Hippocampal formation (tissue), 2 donors: ENCODE data around the gene SIRPB1.
"Not testable (repeated sequence)": the region's sequence is repeated elsewhere in the genome, so short reads cannot be mapped to it uniquely, and the experiment has no call there.

Source experiments
- DNase-seq, 2 donors: peaks; one replicate each; lab custom pipeline; 2025; lab: John Stamatoyannopoulos, UW

Gene SIRPB1

DNA sequence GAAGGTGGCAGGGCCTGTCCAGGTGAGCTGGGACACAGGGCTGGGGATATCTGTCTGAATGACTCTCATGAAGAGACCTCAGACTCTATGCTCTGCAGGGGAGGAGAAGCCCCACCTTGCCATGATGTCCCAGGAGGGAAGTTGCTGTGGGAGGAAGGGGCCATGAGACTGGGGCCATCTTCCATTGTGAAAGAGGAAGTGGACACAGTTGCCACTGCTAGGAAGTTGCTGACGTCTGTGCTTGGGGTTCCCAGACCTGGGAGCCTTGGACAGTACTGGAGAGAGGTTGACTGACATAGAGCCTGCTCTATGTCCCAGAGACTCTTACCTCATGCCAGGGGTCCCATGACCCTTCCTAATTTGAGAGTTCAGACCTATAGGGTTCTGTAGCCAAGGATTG lies 24.5 kb downstream of the SIRPB1 start:
- peak in 1 of 2 donors; percentile 27 for DNase-seq

DNA sequence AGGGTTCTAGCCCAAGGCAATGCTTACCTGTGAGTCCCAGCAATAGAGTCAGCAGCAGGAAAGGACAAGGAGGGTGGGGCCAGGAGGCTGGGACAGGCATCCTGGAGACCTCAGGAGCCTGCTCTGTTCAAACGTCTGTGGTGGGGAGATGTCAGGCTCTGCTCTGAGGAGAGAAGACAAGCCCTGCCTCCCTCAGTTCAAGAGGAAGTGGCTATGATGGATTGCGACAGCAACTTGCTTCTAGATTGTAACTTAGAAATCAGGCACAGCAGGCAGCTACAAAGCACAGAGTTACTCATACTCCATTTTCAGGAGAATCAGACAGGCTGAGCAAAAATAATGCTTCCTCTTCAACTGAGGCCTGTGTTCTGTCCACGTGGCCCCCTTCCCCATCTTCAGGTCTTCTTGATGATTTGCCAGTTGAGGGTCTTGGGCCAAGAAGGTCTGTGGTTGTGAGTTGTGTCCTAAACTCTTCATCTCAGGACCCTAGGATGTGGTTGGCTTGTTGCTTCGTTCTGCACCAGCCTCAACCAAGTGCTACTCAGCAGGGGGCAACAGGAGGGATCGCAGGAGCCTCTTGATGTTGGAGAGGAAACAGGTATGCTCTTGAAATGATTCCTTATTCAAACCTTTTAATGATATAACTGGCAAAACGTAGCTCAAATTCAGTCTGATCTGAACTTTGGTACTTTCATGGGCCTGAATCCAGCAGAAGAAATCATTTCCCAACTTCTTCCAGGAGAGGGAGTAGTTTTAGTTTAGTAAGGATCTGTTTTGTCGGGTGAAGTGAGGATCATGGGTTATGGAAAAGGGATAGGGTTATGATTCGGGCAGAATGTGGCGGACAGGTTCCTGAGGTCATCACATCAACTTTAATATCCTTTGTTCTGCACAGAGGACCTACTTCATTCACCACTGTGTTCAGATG lies 31.0 kb downstream of the SIRPB1 start:
- DNase-seq: peak in 1 of 2 donors; percentile 42

DNA sequence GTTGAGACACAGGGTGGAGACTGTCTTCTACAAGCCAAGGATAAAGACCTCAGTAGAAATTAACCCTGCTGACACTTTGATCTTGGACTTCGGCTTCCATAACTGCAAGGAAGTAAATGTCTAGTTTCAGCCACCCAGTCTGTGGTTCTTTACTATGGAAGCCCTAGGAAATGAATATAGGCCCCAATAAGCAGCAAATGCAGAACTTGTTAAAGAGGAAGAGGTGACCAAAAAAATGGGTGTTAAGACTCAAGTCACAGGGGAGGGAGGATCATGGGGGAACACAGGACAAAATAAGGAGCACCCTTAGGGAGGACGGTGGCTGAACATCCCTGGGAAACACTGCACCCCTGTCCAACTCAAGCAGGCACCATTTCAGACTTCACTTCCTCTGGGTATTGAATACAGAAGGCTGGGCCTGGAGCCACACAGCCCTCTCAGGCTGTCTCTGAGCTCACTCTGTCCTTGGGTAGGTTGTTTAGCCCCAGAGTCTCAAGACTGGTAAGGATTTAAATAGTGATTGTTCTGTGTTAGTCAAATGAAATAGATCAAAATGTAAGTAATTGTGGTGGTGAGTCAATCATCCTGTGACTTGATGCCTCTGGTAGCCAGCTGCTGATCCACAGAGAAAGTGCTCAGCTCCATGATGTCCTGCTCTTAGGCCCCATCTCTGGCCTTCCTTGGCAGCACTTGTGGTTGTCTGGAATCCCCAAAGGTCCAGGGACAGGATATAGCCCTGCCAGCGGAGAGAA lies 31.9 kb downstream of the SIRPB1 start:
- no peak for DNase-seq

DNA sequence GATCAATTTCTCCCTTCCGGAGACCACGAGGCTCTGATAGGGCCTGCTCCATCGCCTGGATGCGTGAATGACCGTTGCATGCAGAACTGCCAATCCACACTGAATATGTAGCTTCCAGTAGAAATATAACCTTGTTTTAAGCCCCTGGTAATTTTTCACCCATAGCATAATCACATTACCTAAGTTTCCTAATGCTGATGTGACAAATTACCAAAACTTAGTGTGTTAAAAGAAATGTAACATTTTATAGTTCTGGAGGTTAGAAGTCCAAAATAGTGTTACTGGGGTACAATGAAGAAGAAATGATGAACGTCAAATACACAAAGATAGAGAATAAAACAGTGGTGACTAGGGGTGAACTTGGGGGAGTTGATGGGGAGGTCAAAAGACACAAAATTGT lies 40.3 kb downstream of the SIRPB1 start:
- DNase-seq: no peak

DNA sequence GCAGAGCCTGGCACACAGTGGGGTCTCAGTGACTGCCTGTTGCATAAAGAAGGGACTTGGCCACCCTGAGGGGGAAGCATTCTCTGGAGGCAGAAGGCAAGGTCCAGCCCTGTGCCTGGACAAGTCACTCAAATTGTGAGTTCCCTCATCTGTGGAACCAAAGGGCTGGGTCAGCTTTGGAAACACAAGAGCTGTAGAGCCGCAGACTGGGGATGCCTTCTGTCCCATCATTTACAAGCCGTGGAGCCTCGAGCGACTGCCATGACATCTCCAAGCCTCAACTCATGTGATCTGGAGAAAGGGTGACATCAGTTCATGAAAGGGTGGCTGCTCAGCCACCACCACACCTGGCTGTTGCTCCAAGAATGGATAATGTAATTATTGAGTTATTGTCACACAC lies 41.9 kb downstream of the SIRPB1 start:
- no peak for DNase-seq

DNA sequence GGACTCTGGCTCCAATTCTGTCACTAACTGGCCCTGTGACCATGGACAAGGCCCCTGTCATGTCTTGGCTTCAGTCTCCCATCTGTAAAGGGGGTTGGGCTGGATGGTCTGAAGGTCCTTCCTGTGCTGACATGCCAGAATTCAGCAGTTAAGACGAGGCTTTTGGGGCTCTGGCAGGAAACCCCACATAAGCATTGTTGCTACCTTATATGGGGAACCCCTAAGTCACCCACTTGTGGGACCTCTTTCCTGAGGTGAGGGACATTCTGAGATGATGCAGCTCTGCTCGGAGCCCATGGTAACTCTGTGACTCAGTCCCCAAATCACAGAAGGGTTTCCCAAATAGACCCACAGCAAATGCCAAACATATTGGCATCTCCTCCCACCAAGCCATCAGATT lies 42.5 kb downstream of the SIRPB1 start:
- DNase-seq: not testable (repeated sequence)

DNA sequence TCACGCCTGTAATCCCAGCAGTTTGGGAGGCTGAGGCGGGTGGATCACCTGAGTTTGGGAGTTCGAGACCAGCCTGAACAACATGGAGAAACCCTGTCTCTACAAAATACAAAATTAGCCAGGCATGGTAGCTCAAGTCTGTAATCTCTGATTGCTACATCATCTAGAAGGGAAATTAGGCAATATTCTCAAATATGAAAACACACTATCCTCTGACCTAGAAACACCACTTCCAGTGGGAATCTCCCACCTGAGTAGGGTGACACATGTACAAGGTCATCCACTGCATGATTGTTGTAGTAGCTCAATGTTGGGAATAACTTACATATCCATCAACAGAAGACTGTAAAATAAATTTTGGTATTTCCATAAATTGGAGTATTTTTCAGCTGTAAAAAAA lies 43.2 kb downstream of the SIRPB1 start:
- no peak for DNase-seq

DNA sequence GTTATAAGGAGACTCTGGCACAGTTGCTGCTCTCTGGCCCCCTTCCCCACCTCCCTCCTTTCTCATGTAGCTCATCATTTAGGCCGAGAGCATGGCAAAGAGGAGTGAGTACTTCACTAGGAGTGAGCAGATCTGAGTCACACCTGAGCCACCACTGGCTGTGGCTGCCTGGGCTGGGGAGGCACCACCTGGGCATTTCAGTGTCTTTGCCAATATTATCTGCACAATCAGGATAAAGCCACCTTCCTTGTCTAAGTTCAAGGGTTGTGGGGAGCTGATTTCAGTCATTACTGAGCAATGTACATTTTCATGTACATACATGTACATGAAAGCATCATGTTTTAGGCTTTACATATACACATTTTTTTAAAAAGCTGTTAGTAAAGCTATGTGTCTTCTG lies 43.8 kb downstream of the SIRPB1 start:
- not testable (repeated sequence) for DNase-seq

DNA sequence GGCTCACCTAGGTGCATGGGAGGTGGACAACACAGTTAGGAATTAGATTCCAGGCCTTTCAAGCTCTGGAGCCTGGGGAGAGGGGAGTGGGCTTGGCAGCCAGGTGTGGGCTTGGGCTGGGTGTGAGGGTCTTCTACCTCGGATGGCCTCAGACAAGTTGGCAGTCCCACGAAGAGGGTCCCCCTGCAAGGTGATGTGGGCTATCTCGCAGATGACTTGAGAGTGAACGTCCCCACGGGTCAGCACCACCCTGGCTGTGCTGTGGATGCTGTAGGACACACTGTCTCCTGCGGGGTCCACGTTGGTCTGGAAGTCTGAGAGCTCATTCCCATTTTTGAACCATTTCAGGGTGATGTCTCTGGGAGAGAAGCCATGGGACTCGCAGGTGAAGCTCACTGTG lies 48.2 kb downstream of the SIRPB1 start:
- not testable (repeated sequence) for DNase-seq
